GM19395 (cell line): ENCODE data around the gene SPOPL.
"Not testable (repeated sequence)": the region's sequence is repeated elsewhere in the genome, so short reads cannot be mapped to it uniquely, and the experiment has no call there.

ENCODE experiments used
- ATAC-seq: cut with Tn5 transposase; IDR thresholded peaks from one replicate; pipeline ENCODE4 v1.9.1; 2021; ENCODE audit warnings: mild to moderate bottlenecking, moderate library complexity; ENCODE audit not compliant: unreplicated experiment

Gene SPOPL

GRCh38 chr2:138522556-138522955 is 21.0 kb downstream of the SPOPL start:
- peak; percentile 81 for ATAC-seq

GRCh38 chr2:138523018-138523672 is 21.6 kb downstream of the SPOPL start:
- peak; percentile 63 for ATAC-seq

- ATAC-seq = not testable (repeated sequence)
These were observed 22.1 kb downstream of the SPOPL start for GRCh38 chr2:138523673-138524042.

GRCh38 chr2:138524353-138524752 is 22.8 kb downstream of the SPOPL start:
- ATAC-seq = not testable (repeated sequence)

GRCh38 chr2:138531913-138532312 is 30.3 kb downstream of the SPOPL start:
- ATAC-seq = no peak

- ATAC-seq = no peak
These were observed 33.2 kb downstream of the SPOPL start for GRCh38 chr2:138534791-138535190.

- peak; percentile 58 for ATAC-seq
These were observed 34.7 kb downstream of the SPOPL start for GRCh38 chr2:138536302-138536701.

GRCh38 chr2:138536740-138537139 is 35.2 kb downstream of the SPOPL start:
- peak; percentile 33 for ATAC-seq

- ATAC-seq = peak; percentile 42
These were observed 35.8 kb downstream of the SPOPL start for GRCh38 chr2:138537170-138537915.

GRCh38 chr2:138544206-138544605 is 42.6 kb downstream of the SPOPL start:
- not testable (repeated sequence) for ATAC-seq

GRCh38 chr2:138548796-138549195 is 47.2 kb downstream of the SPOPL start:
- ATAC-seq = no peak

GRCh38 chr2:138550172-138550571 is 48.6 kb downstream of the SPOPL start:
- no peak for ATAC-seq

- no peak for ATAC-seq
These were observed 49.2 kb downstream of the SPOPL start for GRCh38 chr2:138550670-138551287.

- no peak for ATAC-seq
These were observed 52.6 kb downstream of the SPOPL start for GRCh38 chr2:138554123-138554522.

- ATAC-seq = no peak
These were observed 58.1 kb downstream of the SPOPL start for GRCh38 chr2:138559641-138560040.

- ATAC-seq = no peak
These were observed 63.1 kb downstream of the SPOPL start for GRCh38 chr2:138564586-138565229.

- ATAC-seq = no peak
These were observed 63.6 kb downstream of the SPOPL start for GRCh38 chr2:138565230-138565598.

- ATAC-seq = no peak
These were observed 70.7 kb downstream of the SPOPL start for GRCh38 chr2:138572318-138572717.

GRCh38 chr2:138577066-138577465 is 75.5 kb downstream of the SPOPL start:
- ATAC-seq = no peak

- ATAC-seq = no peak
These were observed 78.0 kb downstream of the SPOPL start for GRCh38 chr2:138579556-138579955.

GRCh38 chr2:138581909-138582308 is 80.3 kb downstream of the SPOPL start:
- no peak for ATAC-seq

- no peak for ATAC-seq
These were observed 88.1 kb downstream of the SPOPL start for GRCh38 chr2:138589663-138590062.
